A673 (cell line): ENCODE results near the gene KIAA0319L. TPM values are rescaled to one million over a fixed set of nuclear protein-coding genes. Genes with fewer than 3 reads are reported as not detected.

Source experiments
- BruUV-seq: library from RNA; stranded (reverse); fragments of 400-500 nt; replicated peaks from 2 replicates; lab custom pipeline; 2021; lab: Mats Ljungman, UMichigan
- CTCF ChIA-PET: fragments of 300-600 bp; sonication (Branson Sonifier 250); formaldehyde crosslinking; loops from one replicate; lab custom pipeline; 2022; ENCODE audit warnings: antibody characterized with exemption; lab: Charles Lee
- POLR2A ChIA-PET: fragments of 300-600 bp; sonication (Branson Sonifier 250); formaldehyde crosslinking; loops from one replicate; lab custom pipeline; 2022; ENCODE audit warnings: antibody characterized with exemption; ENCODE audit not compliant: low non-redundant PET; lab: Charles Lee
- DNase-seq: peaks from one replicate; pipeline ENCODE4 v3.0.0-alpha.2; 2015; ENCODE audit warnings: low spot score
- H3K27ac ChIP-seq: fragments of 200-600 bp; sonication (generic); 2 replicates; pipeline ENCODE4 v1.5.1; 2016; ENCODE audit warnings: mixed run types, low read depth, mild to moderate bottlenecking, mixed read lengths, antibody characterized with exemption, low read length; ENCODE audit not compliant: poor library complexity, severe bottlenecking
- H3K27me3 ChIP-seq: fragments of 200-600 bp; sonication (generic); replicated peaks from 2 replicates; pipeline ENCODE4 v1.6.1; 2017; ENCODE audit warnings: mixed run types, low read depth, mild to moderate bottlenecking, mixed read lengths, antibody characterized with exemption, low read length; ENCODE audit not compliant: insufficient read depth, poor library complexity
- H3K36me3 ChIP-seq: fragments of 200-600 bp; sonication (generic); 2 replicates; pipeline ENCODE4 v1.6.1; 2016; ENCODE audit warnings: mixed run types, mild to moderate bottlenecking, mixed read lengths, antibody characterized with exemption, low read length; ENCODE audit not compliant: insufficient read depth, poor library complexity, severe bottlenecking
- H3K4me1 ChIP-seq: fragments of 200-600 bp; sonication (generic); 2 replicates; pipeline ENCODE4 v1.6.1; 2017; ENCODE audit warnings: mixed run types, mild to moderate bottlenecking, mixed read lengths, antibody characterized with exemption, low read length; ENCODE audit not compliant: insufficient read depth, poor library complexity, severe bottlenecking
- H3K4me3 ChIP-seq: fragments of 200-600 bp; sonication (generic); 2 replicates; pipeline ENCODE4 v1.5.1; 2016; ENCODE audit warnings: low read depth, mixed run types, mild to moderate bottlenecking, mixed read lengths, low read length; ENCODE audit not compliant: poor library complexity, severe bottlenecking
- H3K9me3 ChIP-seq: fragments of 200-600 bp; sonication (generic); 2 replicates; pipeline ENCODE4 v1.6.1; 2016; ENCODE audit warnings: mixed run types, low read depth, mild to moderate bottlenecking, mixed read lengths, antibody characterized with exemption, low read length; ENCODE audit not compliant: poor library complexity, severe bottlenecking
- CTCF ChIP-seq: fragments of 300-800, 200-600 bp; sonication (generic); conservative IDR thresholded peaks from 2 replicates; pipeline ENCODE4 v1.5.1; 2017; ENCODE audit warnings: low read depth, mild to moderate bottlenecking, antibody characterized with exemption, low read length, moderate library complexity, mixed read lengths
- EZH2 ChIP-seq: fragments of 200-600 bp; sonication (generic); IDR thresholded peaks from 2 replicates; pipeline ENCODE4 v1.6.1; 2017; ENCODE audit warnings: borderline replicate concordance, low read depth, mild to moderate bottlenecking, mixed read lengths, antibody characterized with exemption, low read length; ENCODE audit not compliant: poor library complexity, severe bottlenecking
- intact Hi-C: fragments of 100-400 bp; cut with micrococcal nuclease; formaldehyde crosslinking; loops from one replicate; pipeline ENCODE4 v1.10.0; 2022; ENCODE audit not compliant: unreplicated experiment
- total RNA-seq: library from RNA; stranded (reverse); gene quantifications from 2 replicates; pipeline ENCODE4 v1.2.3, GENCODE V29; 2021

The KIAA0319L gene
- total RNA-seq, 1 experiment from 2014 or later = 33.7 TPM

GRCh38 chr1:35407743-35408142 is 149.5 kb downstream of the KIAA0319L start:
- Histone ChIP-seq H3K27me3 (no peaks in the 10 kb centered on the region), H3K9me3 (no peaks in the 10 kb centered on the region), H3K4me3 (no peak overlapping the region), H3K4me1 (no peaks in the 10 kb centered on the region), H3K27ac (no peak overlapping the region), H3K36me3 (peaks cover 48% of the 10 kb centered on the region)
- intact Hi-C loops = no loop called here
- BruUV-seq = no TSS peak
- POLR2A ChIA-PET = no interaction called here
- CTCF ChIA-PET = no interaction called here
- TF ChIP-seq CTCF (no peak), EZH2 (no peak)
- no peak for DNase-seq

- H3K27me3 ChIP-seq = no peaks in the 10 kb centered on the region
- no peak overlapping the region for H3K27ac ChIP-seq
- no TSS peak for BruUV-seq
- CTCF ChIA-PET = no interaction called here
- H3K36me3 ChIP-seq = peaks cover 64% of the 10 kb centered on the region
- H3K4me1 ChIP-seq = no peaks in the 10 kb centered on the region
- intact Hi-C loops = no loop called here
- H3K9me3 ChIP-seq = peaks cover 2% of the 10 kb centered on the region
- POLR2A ChIA-PET = no interaction called here
- TF ChIP-seq CTCF = no peak
- no peak for TF ChIP-seq EZH2
- no peak for DNase-seq
- no peak overlapping the region for H3K4me3 ChIP-seq
These were observed 151.1 kb downstream of the KIAA0319L start for GRCh38 chr1:35406103-35406502.

DNA sequence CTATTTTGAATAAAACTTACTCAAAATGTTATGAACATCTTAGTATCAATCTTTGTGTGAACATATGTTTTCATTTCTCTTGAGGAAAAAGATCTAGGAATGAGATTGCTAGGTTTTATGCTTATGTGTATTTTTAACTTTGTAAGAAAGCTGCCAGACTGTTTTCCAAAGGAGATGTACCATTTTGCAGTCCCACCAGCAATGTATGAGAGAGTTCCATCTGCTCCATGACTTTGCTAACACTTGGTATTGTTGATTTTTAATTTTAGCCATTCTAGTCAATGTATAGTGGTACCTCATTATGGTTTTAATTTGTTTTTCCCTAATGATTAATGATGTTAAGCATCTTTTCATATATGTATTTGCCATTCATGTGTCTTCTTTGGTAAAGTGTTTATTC is 156.2 kb downstream of the KIAA0319L start:
- TF ChIP-seq CTCF = no peak
- no peak for TF ChIP-seq EZH2
- Histone ChIP-seq H3K27me3 (no peaks in the 10 kb centered on the region), H3K9me3 (peaks cover 7% of the 10 kb centered on the region), H3K4me1 (no peaks in the 10 kb centered on the region), H3K36me3 (peaks cover 76% of the 10 kb centered on the region), H3K27ac (no peak overlapping the region), H3K4me3 (no peak overlapping the region)
- intact Hi-C loops = no loop called here
- POLR2A ChIA-PET = no interaction called here
- CTCF ChIA-PET = no interaction called here
- BruUV-seq = no TSS peak
- DNase-seq = no peak
